CD4-positive, alpha-beta T cell treated with Interferon alpha-2 for 1 hour (primary cell): Measurements from ENCODE around the gene PARG.
"Not testable (repeated sequence)": the region's sequence is repeated elsewhere in the genome, so short reads cannot be mapped to it uniquely, and the experiment has no call there.

Source experiments
- DNase-seq, 2 donors: peaks; one replicate each; pipeline ENCODE4 v3.0.0-alpha.2; 2020 to 2022

Gene PARG

DNA sequence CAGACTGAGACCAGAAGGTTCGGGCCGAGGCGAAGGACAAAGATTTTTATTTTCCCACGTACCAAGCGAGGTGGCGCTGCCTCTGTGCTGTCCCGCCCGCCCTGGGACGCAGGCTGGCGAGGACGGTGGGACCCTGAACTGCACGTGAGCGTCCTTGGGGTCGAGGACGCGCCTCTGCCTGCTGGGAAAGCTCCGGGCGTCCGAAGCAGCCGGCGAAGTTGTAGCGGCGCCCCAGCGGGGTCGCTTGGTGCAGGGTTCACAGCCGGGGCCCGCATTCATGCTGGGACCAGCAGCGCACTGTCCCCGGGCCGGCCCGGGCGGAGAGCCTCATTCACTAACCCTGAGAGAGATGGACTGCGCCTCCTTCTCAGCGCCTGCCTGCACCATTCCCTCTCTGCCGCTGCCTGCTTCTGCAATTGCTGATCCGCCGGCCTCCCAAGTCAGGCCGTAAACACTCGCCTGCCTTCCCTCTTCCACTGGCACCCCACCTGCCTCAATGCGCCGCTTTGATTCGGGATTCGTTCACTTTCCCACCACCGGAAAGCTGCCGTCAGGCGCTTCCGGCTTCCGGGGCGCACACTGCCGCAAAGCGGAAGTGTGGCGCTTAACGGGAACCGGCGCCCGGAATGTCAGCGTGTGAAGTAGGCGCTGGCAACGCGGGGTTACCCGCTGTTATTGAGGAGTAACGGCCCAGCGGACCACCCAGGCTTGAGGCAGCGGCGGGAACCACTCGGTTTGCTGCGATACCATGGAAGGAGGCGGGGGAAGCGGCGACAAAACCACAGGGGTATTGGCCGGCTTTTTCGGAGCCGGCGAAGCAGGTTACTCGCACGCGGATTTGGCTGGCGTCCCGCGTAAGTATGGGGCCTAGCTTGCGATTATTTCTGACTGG lies at the start of gene PARG, which contains the start of gene TIMM23B:
Gene PARG, minus strand, starts transcription at position 581 of the 892 bp plus-strand sequence. Its CDS starts 302 bp downstream, at position 279.
Gene TIMM23B, plus strand, starts transcription at position 607 of the 892 bp plus-strand sequence. Its CDS starts 142 bp downstream, at position 749.
- peak; percentile 79 to 85 for DNase-seq

DNA sequence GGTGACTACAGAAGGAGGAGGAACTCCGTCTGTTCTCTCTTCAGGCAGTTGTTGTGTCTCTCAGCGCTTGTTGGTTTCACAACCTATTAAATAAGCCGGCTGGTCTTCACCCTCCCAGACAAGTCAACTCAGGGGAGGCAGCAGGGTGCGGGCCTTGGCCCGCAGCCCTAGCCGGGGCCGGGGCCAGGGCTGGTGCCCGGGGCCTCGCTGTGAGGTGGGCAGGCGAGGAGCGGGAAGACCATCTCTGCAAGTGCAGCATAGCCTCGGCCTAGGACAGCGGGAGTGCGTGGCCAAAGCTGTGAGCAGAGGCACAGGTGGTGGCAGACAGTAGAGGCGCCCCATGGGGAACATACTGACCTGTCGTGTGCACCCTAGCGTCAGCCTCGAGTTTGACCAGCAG lies 46.5 kb upstream of the PARG start, which contains the start of gene AGAP6:
Gene AGAP6, plus strand, starts transcription at position 31 of the 400 bp plus-strand sequence. Its CDS starts 310 bp downstream, at position 341.
- DNase-seq, result not testable (repeated sequence)

- not testable (repeated sequence) for DNase-seq
These were observed 45.4 kb upstream of the PARG start for GRCh38 chr10:49987207-49987606.

DNA sequence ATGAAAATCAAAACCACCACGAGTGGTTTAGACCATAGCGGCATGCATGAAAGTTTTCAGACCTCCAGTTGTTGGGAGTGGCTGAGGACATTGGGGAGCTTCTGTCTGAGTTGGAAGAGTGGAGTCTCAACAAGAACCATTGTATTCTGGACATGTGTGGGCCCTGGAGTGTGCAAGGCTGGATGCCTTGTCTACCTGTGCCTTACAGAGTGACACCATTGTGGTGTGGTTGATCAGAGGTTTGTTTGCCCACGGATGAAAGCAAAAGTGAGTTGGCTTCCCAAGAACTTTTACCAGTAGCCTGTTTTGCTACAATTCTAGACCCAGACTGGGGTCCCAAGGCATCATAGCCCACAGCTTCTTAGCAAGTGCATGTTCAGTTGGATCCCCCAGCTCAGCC lies 35.9 kb upstream of the PARG start:
- not testable (repeated sequence) for DNase-seq

GRCh38 chr10:49972094-49972493 lies 30.3 kb upstream of the PARG start:
- DNase-seq, result not testable (repeated sequence)

DNA sequence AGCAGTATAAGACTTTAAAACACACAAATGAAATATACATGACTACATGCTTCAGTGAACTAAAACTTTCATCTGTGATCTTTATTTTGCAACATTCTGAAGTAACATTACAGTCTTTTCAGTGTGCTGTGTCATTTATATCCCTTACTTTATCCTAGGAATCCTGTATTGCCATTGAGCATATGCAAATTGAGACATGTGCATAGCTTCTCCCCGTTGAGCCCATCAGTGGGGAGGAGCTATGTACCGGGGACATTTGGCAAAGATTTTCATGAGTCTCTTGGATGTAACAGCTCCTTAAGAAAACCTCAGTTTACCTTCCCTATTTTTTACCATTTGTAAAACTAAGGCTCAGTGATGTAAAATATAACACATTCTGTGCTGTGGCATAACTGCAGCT lies 29.6 kb upstream of the PARG start:
- not testable (repeated sequence) for DNase-seq

GRCh38 chr10:49970331-49970857 lies 28.6 kb upstream of the PARG start:
- DNase-seq, result not testable (repeated sequence)

GRCh38 chr10:49953122-49953521 lies 11.3 kb upstream of the PARG start:
- DNase-seq, result not testable (repeated sequence)

- DNase-seq, result not testable (repeated sequence)
These were observed 10.2 kb upstream of the PARG start for GRCh38 chr10:49952006-49952405.

DNA sequence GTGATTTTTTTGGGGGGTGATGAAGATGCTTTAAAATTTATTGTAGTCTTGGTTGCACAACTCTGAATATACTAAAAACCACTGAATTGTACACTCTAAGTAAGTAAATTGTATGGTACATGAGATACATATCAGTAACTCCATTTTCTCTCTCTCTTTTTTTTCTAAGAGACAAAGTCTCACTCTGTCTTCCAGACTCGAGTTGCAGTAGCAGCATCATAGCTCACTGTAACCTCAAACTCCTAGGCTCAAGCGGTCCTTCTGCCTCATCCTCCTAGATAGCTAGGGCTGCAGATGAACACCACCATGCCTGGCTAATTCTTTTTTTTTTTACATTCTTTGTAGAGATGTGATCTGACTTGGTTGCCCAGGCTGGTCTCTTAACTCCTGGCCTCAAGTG lies 6.9 kb upstream of the PARG start:
- not testable (repeated sequence) for DNase-seq

DNA sequence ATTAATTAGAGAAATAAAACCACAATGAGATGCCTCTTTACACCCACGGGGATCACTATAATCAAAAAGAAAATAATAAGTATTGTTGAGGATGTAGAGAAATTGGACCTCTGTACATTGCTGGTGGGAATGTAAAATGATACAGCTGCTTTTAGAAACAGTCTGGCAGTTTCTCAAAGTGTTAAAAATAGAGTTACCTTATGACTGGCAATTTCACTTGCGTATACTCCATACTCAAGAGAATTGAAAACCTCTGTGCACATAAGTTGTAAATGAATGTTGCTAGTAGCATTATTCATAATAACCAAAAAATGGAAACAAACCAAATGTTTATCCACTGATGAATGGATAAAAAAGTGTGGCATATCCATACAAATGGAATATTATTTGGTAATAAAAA lies 6.3 kb upstream of the PARG start:
- DNase-seq, result not testable (repeated sequence)

DNA sequence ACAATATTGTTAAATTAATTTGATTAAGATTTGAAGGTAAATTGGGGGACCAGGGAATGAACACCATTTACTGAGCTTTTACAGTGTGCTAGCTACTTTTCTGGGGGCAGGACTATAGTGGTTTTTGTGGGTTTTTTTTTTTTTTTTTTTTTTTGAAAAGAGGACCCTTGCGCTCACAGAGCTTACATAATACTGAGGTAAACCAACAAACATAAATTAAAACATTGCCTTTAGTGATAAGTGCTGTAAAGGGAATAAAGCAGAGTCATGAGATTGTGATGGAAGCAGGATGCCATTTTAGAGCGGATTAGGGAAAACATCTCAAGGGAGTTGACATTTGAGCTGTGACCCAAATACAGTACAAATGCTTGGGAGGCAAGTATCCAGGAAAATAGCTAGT lies 1.8 kb upstream of the PARG start:
- not testable (repeated sequence) for DNase-seq

- not testable (repeated sequence) for DNase-seq
These were observed 495 bp upstream of the PARG start for GRCh38 chr10:49942339-49942705.

- not testable (repeated sequence) for DNase-seq
These were observed 9.7 kb downstream of the PARG start for GRCh38 chr10:49931959-49932728.

DNA sequence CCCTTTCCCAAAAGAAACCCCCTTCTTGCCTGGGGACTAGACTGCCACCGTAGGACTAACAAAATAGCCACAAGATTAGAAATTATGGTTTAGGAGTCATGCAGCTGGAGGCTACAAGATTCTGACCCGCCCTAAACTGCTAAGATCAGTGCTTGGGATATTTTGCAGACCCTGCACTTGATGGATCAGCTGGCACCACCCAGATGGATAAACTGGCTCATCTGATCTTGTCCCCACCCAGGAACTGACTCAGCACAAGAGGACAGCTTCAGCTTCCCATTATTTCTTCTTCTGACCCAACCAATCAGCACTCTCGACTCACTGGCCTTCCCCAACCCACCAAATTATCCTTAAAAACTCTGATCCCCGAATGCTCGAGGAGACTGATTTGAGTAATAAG lies 10.6 kb downstream of the PARG start:
- DNase-seq, result not testable (repeated sequence)

DNA sequence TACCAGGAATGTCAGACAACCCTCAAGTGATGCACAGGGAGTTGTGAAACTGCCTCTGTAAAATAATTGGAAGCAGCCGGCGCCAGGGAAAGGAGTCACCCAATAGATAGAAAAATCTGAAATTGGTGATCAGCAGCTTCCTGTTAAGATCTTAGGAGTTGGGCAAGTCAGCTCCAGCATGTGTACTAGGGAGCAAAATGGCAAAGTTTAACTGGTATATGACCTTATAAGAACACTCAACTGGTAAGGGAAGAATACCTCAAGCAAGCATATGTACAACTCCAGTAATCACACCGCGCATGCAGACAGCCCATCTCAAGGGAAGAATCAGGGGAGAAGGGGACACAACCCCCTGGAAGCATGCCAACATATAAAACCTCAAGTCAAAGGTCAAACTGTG lies 18.3 kb downstream of the PARG start:
- DNase-seq, result not testable (repeated sequence)

- DNase-seq, result not testable (repeated sequence)
These were observed 19.8 kb downstream of the PARG start for GRCh38 chr10:49922041-49922440.

- DNase-seq, result not testable (repeated sequence)
These were observed 23.9 kb downstream of the PARG start for GRCh38 chr10:49917927-49918326.

DNA sequence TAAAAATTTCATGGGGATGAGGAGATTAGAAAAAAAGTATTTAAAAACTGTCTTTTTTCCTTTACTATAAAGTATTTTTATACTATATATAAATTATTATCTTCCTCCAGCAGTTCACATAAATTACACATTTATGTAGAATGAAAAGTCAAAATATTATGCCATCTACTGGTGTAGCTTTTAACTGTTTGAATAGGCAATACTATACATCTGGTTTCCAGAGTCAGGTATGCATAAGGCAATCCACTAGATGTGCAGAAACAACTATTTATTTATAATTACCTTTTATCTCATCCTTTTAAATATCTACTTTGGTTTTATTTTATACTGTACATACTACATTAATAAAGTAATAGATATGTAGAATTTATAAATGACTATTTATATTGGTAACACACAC lies 25.4 kb downstream of the PARG start:
- not testable (repeated sequence) for DNase-seq

DNA sequence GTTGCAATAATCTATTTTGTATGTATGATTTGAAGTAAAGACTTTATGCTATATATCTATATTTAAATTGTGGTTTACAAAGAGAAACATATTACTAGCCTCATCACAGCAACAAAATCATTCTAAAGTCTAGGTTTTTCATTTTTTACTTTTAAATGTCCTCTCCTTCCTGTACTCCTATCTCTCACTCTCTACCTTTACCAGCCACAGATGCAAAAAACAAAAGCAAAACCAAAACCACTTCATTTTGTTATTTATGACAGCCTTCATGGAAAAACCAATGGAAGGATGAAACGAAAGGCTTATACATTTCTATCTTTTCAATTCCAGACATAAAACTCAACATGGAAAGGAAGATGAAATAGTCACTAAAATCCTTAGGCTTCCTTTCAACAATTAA lies 31.5 kb downstream of the PARG start:
- not testable (repeated sequence) for DNase-seq

- DNase-seq, result not testable (repeated sequence)
These were observed 33.3 kb downstream of the PARG start for GRCh38 chr10:49908290-49909080.

DNA sequence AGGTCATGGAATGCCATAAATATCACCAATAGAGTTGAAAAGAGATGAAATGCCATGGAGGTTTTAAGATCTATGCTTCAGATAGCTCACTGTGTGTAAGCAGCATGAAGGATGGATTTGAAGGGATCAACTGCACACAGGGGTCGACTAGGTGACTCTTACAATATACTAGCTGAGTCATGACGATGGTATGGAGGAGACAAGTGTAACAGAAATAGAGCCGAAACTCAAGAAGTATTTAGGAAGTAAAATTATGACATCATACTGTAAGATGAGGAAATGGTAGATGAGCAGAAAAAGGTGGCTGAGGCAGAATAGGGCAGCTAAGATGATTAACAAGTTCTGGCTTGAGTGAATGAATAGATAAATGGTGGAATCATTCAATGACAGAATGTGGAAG lies 38.0 kb downstream of the PARG start:
- not testable (repeated sequence) for DNase-seq
